Stimulated activated CD4-positive, alpha-beta T cell treated with anti-CD3 and anti-CD28 coated beads, Interleukin-2, amount 100 ng/mL, for 24 hours (primary cell): ENCODE measurements around the gene ERH.
"Not testable (repeated sequence)": the region's sequence is repeated elsewhere in the genome, so short reads cannot be mapped to it uniquely, and the experiment has no call there.

ENCODE experiments used
- DNase-seq, 2 donors: peaks; one replicate each; pipeline ENCODE4 v3.0.0-alpha.2; 2020

The ERH gene

DNA sequence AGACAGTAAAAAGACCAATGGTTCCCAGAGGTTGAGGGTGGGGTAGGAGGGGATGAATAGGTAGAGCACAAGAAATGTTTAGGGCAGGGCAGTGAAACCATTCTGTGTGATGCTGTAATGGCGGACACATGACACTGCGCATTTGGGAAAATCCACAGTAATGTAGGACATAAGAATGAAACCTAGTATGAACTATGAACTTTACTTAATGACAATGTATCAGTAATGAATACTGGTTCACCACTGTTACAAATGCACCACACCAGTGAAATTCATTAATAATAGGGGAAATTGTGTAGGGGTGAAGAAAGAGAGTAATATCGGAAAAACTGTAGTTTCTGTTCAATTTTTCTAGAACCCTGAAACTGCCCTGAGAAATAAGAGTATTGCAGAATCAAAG lies 5.6 kb downstream of the ERH start:
- DNase-seq: no peak

DNA sequence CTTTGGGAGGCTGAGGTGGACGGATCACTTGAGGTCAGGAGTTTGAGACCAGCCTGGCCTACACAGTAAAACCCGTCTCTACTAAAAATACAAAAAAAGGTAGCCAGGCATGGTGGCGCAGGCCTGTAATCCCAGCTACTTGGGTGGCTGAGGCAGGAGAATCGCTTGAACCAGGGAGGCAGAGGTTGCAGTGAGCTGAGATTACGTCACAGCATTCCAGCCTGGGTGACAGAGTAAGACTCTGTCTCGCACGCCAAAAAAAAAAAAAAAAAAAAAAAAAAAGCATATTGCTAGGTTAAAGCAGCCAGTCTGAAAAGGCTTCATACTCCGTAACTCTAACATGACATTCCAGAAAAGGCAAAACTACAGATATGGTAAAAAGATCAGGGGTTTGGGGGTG lies 6.7 kb downstream of the ERH start:
- not testable (repeated sequence) for DNase-seq

DNA sequence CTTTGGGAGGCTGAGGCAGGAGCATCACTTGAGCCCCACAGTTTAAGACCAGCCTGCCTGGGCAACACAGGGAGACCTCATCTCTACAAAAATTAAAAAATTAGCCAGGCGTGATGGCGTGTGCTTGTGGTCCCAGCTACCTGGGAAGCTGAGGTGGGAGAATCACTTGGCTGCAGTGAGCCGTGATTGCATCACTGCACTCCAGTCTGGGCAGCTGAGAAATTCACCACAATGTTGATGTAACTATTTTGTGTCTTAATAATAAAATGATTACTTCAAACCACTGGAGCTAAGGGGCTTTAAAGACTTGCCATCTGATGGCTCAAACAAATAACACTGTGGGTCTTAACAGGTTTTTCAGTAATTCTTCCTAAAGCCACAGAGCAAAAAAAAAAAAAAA lies 10.8 kb downstream of the ERH start:
- DNase-seq: no peak

DNA sequence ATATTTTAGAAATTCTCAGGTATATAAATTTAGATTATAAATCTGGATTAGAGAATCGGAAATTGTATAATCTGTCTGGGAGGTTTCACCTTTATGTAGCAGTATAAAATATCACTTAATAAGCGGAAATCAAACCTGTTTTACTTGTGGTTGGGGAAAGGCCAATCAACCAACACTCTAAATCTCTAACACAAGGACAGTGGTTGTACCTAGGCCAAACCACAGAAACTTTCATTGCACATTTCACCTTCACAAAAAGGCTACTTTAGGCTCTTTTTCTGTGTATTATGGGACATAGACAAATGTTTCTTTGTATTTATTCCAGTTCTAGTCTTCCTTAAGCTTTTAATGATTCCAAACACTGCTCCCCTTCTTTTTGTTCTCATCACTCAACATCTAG lies 19.8 kb downstream of the ERH start:
- no peak for DNase-seq

DNA sequence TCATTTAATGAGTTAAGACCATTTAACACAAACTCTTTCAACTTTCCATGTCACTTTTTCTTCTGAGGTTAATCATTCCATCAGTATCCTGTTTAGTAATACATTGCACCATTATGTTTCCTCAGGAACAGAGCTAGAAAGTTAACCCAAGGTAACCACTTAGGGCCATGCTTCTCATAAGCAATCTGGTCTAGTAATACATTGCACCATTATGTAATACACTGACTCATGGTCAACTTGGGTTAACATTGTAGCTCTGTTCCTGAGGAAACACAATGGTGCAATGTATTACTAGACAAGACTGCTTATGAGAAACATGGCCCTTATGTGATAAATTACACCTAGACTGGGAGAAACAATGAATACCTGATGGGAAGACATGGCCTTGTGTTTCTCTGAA lies 21.7 kb downstream of the ERH start:
- DNase-seq: no peak

DNA sequence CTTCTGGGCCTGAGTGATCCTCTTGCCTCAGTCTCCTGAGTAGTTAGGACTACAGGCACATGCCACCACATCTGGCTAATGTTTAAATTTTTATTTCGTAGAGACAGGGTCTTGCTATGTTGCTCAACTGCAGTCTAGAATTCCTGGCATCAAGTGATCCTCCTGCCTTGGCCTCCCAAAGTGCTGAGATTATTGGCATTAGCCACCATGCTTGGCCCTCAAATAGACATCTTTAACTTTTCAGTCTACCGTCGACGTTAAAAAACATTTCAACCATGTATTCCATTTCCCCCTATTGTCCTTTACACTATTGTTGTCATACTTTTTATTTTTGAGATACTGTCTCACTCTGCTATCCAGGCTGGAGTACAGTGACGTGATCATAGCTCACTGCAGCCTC lies 22.4 kb downstream of the ERH start:
- DNase-seq: no peak

DNA sequence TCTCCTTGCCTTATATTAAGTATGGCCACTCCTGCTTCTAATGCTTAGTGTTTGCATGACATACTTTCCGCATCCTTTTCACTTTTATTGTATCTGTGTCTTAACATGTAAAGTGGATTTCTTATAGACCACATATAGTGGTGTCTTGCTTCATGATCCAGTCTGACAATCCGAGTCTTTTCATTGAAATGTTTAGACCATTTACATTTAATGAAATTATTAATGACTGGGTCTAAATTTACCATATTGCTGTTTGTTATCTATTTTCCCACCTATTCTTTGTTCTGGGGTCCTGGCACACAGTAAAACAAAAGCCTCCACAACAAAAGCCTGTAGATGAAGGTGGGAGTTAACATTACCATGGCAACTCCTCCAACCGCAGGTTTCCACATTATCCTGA lies 22.9 kb downstream of the ERH start:
- DNase-seq: no peak

DNA sequence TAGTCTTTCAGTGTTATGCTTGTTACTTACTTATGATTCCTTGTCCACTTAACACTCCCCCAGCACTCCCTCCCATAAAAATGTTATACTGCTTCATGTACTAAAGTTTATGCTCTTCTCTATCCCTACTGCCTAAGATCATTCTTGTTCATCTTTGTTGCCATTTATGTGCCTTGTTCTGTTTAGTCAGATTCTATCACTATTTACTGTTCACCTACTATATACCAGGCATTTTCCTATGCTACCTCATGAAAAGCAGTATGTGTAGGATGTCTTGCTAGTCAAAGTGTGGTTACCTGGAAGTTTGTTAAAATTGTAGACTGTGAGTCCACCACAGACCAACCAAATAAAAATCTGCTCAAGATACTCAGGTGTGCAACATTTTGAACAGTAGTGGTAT lies 23.9 kb downstream of the ERH start:
- no peak for DNase-seq

DNA sequence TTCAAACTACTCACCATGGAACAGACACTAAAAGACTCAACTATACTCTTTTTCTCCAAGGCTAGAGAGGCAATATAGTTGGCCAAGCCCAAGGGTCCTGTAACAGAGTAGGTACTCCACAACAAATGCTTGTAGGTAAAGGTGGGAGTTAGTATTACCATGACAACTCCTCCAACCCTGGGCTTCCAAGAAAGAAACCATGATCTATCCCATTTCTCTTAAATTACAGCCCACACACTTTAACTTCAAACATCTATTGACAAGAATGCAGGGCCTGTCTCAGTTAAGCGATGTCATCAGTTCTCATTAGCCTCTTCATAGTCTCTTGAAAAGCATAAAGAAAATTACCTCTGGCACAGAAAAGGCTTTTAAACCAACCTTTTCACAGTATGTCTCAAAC lies 25.0 kb downstream of the ERH start:
- DNase-seq: no peak

DNA sequence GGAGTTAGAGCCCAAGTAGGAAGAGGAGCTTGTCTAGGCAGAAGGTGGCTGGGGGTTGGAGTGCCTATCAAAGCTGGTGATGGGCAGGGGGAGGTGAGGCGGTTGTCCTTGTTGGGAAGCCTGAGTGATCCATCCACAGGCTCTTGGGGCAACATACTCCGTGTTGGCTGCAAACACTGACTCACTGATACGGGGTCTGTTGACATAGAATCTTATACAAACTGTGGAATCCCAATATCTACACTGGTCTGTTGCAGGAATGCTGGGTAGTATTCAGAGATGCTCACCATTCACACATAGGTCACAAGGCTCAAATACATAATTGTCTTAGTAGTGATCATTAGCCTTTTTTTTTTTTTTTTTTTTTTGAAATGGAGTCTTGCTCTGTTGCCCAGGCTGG lies 26.0 kb downstream of the ERH start:
- DNase-seq: no peak

DNA sequence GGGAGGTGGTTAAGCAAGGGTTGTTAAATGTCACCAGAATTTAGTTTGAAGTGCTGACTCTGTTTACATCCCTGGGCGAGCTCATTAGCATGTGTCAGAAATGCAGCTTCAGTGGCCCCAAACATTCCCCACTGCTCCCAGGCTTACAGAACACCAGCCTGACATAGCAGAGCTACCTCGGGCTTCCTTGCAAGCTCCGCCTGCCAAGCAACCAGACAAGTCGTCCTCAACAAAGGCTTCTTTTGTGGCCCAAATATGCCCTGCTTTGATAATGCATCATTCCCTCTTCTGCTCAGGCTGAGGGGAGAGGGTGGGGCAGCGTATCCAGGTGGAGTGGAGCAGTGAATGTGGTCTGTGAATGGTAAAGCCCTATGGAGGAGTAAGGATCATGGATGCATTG lies 28.0 kb downstream of the ERH start:
- no peak for DNase-seq

DNA sequence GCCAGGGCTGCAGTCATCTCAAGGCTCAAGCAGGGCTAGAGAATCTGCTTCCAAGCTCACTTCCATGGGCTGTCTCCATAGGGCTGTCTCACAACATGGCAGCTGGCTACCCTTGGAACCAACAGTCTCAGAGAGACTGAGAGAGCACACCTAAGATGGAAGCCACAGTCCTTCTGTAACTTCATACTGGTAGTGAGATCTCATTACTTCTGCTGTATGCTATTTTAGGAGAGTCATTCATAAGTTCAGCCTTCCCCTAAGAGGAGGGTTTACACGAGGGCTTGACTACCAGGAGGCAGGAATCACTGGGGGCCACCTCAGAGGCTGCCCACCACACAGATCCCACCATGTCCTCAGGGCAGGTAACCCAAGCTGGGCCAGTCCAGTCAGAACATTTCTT lies 29.7 kb downstream of the ERH start:
- DNase-seq: no peak

DNA sequence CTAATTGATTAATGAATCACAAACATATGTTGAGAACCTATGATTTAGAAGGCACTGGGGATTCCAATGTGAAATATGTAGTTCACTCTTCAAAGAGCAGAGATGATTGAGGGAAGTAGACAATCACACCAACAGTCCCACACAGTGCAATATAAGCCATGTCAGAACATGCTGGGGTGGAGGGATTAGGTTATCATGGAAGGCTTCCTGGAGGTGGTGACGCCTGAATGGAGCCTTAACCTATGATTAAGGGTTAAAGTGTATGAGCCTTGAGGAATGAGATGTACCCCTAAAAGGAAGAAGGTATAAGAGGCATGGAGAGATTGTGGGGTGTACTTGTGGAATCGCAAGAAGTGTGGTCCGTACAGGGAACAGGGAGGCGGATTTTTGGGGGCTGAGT lies 31.3 kb downstream of the ERH start:
- no peak for DNase-seq

DNA sequence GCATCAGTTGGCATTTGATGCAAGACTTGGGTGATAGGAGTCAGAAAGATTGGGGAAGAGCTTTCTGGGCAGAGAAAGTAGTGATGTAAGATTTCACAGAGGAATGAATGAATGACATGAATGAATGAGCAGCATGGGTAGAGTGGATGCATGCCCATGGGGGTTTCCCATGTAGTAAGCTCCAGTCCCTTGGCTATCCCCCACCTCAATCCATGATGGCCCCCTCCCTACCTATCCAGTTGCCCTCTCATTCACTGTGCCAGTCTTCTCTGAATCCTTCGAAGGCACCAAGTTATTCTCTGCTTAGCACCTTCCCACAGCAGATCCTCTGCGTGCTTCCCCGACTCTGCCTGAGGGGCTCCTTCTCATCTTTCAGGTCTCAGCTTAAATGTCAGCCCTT lies 32.0 kb downstream of the ERH start:
- no peak for DNase-seq

DNA sequence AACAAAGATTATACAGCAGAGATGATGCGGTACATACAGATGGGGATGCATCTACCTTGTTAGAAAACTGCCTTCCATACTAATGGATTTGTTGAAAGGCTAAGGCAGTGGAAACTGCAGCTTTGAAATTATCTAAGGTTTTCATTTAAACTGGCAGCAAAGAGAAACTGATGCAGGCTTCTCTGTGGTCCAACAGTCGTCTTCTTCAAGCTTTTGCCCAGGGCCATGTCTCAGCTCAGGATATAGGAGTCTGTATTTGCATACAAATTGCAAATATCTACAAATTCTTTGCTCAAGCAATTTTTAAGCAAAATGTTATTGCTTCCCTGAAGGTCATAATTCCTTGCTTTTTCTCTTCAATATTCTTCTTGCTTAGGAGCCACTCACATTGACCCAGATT lies 33.7 kb downstream of the ERH start:
- DNase-seq: no peak

DNA sequence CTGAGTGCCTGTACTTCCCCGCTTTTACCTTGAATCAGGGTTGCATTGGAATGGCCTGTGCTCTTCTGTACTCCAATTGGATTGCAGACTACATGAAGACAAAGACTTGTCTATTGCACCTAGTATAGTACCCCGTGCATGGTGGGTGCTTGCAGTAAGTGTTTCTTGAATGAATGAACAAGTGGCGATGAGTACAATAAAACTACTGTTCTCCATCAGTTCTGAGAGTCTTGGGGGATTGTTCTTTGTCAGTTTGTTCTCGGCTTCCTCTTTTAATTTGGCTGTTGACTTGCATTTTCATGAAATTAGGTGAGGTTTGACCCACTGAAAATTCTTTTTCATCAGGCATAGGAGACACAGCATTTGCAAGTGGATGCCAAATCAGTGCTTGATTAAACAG lies 34.1 kb downstream of the ERH start:
- no peak for DNase-seq

DNA sequence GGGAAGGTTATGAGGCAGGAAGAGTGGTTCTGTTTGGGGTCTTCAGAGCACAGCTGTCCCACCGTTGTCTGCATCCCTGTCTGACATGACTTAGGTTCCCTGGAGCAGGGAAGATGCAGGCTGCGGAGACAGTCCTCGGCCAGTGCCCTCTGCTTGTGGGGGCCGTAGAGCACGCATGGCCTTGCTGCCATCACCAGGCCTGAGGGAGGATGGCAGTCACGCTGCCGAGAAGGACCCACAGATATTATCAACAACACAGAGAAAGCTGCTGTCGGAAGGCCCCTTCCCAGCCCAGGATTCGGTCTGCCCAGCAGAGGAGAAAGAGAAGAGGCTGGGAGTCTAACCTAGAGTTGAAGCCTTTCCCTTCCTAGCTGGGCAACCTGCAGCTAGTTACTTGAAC lies 35.0 kb downstream of the ERH start:
- DNase-seq: no peak

DNA sequence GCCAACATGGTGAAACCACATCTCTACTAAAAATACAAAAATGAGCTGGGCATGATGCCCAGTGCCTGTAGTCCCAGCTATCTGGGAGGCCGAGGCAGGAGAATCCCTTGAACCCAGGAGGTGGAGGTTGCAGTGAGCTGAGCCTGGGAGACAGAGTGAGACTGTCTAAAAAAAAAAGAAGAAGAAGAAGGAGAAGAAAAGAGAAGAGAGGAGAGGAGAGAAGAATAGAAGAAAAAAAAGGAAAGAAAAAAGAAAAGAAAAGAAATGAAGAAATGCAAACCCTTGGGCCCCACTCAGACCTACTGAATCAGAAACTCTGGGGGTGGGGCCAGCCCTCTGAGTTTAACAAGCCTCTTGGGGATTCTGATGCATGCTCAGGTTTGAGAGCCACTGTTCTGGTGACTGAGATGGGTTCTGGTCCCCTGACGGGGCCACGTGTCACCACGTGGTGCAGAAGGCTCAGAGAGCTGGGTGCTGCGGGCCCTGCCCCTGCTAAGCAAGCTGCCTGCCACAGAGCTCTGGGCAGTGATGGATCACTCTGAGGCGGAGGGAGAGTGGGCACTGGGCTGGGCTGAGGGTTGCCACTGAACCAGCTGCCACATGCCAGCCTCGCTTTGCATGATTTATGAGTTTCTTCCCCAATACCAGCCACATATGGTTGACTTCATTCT lies 37.5 kb downstream of the ERH start:
- no peak for DNase-seq

DNA sequence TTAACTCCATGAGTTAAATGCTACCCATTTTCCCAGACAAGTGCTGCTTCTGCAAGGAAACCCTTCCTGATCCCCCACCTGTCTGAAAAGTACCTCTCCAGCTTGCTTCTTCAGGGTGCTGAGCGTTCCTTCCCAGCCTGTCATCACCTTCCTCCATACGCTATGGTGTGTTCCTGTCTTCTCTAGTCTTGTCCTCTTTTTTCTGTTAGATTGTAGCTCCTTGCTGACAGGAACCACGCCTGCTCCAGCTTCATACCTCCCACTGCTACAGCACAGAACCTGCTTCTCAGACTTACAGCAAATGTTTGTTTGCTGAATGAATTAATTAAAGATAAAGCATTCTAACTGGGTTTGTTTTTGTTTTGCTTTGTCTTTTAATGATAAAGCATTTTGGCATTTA lies 39.1 kb downstream of the ERH start:
- no peak for DNase-seq

DNA sequence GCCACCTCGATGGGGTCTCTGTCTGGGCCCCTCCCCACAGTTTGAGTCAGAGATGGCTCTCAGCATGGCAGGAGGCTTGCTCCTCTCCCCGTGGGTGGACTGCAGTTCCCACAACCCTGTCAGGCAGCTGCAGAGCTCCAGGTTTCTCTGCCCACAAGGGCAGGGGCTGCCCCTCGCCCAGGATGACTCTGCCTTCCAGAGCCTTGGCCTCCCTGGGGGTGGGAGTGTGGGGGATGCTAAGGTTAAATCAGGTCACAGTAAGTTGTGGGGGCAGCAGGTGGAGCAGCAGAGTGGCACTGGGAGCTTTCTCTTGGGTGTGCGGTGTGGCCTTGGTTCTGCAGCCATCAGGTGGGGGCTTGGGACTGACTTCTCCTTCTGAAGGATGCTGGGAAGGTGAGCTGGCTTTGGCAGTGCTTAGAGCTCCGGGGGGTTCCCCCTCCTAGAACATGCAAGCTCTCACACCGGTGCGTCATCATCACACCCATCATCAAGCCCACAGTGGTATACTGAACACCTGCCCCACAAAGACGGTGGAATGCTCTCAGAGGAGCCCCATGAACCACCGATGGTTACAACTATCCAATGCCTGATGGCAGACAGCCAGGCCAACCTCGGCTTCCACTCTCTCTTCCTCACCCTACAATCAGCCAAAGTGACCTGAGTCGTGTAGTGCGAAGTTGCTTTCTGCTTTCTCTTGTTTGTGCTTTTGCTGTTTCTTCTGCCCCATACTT lies 39.7 kb downstream of the ERH start:
- peak; percentile 42 to 54 for DNase-seq

DNA sequence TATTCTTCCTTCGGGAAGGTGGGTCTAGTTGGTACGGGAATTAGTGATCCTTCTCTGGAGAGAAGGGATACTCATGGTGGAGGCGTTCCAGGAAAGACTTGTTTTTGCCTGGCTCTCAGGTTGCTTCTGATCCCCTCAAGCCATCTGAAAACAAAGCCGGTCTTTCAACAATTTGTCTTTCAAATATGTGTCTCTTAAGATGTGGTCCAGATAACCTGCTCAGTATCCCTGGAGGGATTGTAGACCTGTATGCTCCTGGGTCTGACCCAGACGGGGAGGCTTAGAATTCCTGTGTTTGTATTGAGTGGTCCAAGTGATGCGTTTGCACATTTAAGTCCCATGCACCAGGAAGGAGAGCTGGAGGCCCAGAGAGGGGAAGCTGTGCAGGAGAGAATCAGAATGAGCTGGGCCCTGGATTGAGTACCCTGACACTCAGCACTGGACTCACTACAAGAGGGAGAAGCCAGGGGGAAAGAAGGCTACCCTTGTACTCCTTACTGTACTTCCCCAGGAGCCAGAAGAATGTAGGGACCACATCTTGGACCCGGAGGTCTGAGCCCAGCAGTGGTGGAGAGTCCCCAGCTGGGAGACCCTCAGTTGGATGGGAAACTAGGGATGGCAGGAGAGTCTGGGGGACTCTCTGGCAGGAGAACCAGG lies 40.4 kb downstream of the ERH start:
- DNase-seq: no peak

DNA sequence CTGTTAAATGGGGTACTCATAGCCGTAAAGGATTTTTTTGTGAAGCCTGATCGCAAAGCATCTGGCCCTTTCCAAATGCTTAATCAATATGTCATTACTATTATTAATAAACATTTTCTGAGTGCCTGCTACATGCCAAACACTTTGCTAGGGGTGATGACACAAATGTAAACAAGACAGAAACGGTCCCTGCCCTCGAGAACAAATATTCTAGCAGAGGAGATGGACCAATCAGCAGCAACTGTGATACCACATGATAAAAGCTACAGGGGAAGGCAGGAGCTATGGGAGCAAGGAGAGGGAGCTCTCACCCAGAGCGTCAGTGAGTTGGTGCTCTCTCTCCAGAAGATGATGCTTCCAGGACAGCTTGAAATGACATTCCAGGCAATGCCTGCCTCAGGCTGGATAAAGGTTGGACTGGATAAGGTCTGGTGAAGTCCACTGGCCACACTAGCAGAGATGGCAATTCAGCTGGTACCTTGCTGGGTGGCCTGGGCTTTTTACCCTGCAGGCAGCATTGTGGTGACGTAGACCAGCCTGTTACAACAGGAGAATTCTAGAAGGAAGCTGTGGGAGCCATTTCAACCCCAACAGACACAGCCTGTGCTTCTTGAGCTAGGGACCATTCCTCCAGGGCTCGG lies 41.1 kb downstream of the ERH start:
- DNase-seq: no peak

DNA sequence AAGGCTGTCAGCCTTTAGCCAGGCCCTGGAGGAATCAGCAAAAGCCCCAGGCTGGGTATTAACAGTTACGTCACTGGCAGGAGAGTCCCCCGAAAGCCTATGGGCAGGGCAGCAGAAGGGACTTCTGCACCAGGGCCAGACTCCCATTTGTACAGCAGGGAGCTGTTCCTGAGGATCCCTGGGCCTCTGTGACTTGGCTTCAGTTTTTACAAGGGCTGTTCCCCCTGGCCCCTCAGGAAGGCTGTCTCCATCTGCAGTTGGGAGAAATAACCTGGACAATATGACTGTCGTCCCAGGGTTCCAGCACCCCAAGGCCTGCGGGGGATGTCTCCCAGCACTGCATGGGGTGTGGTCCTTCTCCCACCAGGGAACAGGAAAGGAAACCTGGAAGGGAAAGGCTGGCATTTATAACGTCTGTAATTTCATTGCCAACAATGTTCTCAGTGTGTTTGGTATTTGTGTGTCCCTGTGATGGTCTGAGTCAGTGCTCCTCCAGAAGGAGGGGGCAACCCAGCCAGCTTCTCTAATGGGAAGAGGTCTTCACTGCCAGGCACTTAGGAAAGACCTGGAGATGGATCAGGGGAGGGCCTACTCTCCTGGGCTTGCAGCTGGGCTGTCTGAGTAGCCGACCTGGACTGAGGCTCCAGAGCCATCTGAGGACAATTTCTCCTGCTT lies 42.4 kb downstream of the ERH start:
- DNase-seq: no peak
